Liver (tissue), 3 donors: ENCODE measurements around the gene TOPBP1.

Experiments used
- JUND ChIP-seq, 2 donors: IDR thresholded peaks; 2 replicates each; pipeline ENCODE4 v1.6.1; 2016; ENCODE audit warnings: antibody characterized with exemption in 2 of 2
- RAD21 ChIP-seq, 2 donors: IDR thresholded peaks; 2 replicates each; pipeline ENCODE4 v1.6.1; 2016; ENCODE audit warnings: antibody characterized with exemption in 2 of 2, mild to moderate bottlenecking in 2 of 2
- TF ChIP-seq, protein P1 (sequence below): fragments of 150-350 bp; IDR thresholded peaks from 2 replicates; pipeline ENCODE4 v1.5.1; 2017; ENCODE audit warnings: improper control_type of control experiment, low read depth, low read length; ENCODE audit not compliant: missing input control
- donor health status: healthy.
- donor health status: healthy.

DNA sequence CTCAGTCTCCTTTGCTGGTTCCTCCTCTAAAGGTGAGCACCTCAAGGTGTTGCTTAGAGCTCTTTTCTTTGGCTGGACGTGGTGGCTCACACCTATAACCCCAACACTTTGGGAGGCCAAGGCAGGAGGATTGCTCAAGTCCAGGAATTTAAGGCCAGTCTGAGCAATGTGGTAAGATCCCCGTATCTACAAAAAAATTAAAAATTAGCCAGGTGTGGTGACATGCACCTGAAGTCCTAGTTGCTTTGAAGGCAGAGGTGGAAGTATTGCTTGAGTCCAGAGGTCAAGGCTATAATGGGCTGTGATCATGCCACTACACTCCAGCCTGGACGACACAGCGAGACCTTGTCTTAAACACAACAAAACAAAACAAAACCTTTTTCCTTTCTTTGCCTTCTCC is 28.3 kb downstream of the TOPBP1 start:
- TF ChIP-seq, protein P1, sequence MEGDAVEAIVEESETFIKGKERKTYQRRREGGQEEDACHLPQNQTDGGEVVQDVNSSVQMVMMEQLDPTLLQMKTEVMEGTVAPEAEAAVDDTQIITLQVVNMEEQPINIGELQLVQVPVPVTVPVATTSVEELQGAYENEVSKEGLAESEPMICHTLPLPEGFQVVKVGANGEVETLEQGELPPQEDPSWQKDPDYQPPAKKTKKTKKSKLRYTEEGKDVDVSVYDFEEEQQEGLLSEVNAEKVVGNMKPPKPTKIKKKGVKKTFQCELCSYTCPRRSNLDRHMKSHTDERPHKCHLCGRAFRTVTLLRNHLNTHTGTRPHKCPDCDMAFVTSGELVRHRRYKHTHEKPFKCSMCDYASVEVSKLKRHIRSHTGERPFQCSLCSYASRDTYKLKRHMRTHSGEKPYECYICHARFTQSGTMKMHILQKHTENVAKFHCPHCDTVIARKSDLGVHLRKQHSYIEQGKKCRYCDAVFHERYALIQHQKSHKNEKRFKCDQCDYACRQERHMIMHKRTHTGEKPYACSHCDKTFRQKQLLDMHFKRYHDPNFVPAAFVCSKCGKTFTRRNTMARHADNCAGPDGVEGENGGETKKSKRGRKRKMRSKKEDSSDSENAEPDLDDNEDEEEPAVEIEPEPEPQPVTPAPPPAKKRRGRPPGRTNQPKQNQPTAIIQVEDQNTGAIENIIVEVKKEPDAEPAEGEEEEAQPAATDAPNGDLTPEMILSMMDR = no peak
- TF ChIP-seq RAD21 (IDR thresholded peaks at IDR 0.05) (no peak), JUND (IDR thresholded peaks at IDR 0.05) (no peak)
